Stimulated activated CD8-positive, alpha-beta memory T cell treated with anti-CD3 and anti-CD28 coated beads, Interleukin-7, amount 100 ng/mL, for 4 hours (primary cell): Measurements from ENCODE around the gene TNFSF9.
A peak's percentile ranks its signal among the peaks of the same experiment; 100 is the strongest.
"Not testable (repeated sequence)": the region's sequence is repeated elsewhere in the genome, so short reads cannot be mapped to it uniquely, and the experiment has no call there.

Source experiments
- DNase-seq, 2 donors: peaks; one replicate each; pipeline ENCODE4 v3.0.0-alpha.2; 2020; ENCODE audit warnings: low read depth in 2 of 2

The TNFSF9 gene

DNA sequence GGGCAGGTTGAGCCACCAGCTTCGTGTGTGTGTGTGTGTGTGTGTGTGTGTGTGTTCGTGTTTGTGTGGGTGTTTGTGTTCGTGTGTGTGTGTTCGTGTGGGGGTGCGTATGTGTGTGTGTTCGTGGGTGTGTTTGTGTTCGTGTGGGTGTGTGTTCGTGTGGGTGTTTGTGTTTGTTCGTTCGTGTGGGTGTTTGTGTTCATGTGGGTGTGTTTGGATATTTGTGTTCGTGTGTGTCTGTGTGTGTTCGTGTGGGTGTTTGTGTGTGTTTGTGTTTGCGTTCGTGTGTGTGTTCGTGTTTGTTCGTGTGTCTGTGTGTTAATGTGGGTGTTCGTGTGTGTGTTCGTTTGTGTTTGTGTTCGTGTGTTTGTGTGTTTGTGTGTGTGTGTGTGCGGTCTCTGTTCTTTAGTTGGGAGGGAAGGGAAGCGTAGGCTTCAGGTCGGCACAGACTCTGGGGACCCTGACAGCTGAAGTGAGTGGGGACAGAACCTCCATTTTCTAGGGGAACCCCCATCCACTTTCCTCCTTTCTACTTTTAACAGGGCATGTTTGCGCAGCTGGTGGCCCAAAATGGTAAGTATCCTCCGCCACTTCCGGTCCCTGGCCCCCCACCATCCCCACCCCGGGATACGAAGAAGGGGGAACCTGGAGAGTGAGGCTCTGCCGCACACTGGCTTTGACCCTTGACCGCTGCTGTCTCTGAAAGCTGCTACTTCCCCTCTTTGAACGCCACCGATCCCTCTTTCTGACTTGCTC, 1.6 kb downstream of the TNFSF9 start:
- DNase-seq = no peak

DNA sequence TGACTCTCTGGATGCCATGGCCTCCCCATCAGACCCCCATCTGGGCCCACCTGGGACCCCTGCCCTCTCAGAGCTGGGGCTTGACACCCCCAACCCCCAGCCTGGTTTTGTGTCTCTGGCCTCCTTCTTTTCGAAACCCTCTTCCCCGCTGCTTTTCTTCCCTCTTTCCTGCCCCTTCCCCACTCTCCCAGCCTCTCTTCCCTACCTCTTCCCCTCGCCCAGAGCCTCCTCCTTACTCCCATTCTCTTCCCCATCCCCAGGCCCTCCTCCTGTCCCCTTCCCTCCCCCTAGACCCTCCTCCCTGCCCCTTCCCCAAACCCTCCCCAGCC, 2.1 kb downstream of the TNFSF9 start:
- no peak for DNase-seq

DNA sequence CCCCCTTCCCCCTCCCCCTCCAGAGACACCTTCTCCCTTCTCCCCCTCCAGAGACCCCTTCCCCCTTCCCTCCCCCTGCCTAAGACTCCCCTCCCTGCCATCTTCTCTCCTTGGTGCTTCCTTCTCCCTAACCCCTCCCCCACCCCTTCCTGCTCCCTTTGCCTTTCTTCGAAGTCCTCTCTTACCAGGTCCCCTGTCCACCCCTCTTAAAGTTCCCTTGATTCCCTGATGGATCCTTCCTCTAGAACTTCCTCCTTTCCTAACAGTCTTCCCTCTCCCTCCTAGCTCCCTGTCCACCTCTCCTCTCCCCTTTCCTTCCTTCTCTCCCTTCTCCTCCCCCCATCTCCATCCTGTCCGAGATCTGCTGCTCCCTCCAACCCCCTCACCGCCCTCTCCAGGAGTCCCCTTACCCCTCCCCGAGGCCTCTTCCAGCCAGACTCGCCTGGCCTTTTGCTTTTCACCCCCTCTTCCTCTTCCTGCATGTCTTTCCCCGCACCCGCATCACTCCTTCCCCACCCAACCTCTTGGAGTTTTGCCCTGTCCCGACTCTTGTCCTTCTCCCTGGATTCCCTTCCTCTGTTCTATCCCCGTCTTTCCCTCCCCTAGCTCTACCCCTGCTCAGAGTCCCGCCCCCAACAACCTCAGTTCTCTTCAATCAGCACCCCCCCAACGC, 3.1 kb downstream of the TNFSF9 start:
- no peak for DNase-seq

DNA sequence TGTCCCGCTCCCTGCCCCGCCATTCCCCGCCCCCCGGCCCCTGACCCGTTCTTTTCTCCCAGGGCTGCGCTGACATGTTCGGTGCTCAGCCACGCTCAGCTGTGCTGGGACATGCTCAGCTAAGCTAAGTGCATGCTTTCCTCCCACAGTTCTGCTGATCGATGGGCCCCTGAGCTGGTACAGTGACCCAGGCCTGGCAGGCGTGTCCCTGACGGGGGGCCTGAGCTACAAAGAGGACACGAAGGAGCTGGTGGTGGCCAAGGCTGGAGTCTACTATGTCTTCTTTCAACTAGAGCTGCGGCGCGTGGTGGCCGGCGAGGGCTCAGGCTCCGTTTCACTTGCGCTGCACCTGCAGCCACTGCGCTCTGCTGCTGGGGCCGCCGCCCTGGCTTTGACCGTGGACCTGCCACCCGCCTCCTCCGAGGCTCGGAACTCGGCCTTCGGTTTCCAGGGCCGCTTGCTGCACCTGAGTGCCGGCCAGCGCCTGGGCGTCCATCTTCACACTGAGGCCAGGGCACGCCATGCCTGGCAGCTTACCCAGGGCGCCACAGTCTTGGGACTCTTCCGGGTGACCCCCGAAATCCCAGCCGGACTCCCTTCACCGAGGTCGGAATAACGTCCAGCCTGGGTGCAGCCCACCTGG, 3.7 kb downstream of the TNFSF9 start:
- DNase-seq = no peak

DNA sequence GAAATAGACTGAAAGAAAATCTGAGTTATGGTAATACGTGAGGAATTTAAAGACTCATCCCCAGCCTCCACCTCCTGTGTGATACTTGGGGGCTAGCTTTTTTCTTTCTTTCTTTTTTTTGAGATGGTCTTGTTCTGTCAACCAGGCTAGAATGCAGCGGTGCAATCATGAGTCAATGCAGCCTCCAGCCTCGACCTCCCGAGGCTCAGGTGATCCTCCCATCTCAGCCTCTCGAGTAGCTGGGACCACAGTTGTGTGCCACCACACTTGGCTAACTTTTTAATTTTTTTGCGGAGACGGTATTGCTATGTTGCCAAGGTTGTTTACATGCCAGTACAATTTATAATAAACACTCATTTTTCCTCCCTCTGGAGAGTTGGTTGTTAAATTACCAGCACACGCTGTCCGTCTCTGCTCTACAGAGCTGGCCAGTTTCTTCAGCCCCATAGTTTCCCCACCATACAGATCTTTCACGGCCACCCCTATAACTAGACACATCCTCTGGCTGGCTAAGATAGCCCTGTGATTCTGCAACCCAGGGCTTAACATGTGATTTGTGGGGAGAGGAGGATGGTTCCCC, 4.8 kb downstream of the TNFSF9 start:
- no peak for DNase-seq

DNA sequence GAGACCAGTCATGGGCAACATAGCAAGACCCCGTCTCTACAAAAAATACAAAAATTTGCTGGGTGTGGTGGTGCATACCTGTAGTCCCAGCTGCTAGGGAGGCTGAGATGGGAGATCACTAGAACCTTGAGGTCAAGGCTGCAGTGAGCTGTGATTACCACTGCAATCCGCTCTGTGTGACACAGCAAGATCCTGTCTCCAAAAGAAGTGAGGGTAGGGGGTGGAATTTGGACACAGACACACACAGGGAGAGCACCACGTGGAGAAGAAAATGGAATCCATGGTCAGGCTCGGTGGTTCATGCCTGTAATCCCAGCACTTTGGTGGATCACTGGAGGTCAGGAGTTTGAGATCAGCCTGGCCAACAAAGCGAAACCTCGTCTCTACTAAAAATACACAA, 8.7 kb downstream of the TNFSF9 start:
- DNase-seq = no peak

DNA sequence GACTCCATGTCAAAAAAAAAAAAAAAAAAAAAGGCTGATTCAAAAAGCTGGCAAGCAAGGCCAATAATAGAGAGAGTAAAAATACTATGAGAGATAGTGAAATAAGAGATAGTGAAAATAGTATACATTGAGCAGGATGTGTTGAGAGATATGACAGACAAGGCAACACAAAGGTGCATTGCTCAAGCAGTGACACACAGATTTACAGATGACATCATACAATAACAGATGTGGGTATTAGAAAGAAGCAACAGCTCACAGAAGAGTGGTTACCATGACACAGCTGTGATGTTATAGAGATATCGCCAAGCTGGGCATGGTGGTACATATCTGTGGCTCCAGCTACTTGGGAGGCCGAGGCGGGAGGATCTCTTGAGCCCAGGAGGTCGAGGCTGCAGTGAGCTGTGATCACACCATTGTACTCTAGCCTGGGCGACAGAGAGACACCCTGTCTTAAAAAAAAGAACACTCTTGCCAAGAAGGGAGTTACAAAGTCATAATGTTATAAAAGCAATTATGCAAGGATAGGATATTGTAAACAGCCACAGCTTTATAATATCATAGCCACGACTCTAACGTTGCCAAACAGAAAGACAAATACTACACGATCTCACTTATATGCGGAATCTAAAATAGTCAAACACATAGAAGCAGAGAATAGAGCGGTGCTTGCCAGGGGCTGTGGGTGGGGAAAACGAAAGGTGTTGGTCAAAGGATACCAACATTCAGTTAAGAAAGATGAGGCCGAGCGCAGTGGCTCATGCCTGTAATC, 10.3 kb downstream of the TNFSF9 start:
- no peak for DNase-seq

DNA sequence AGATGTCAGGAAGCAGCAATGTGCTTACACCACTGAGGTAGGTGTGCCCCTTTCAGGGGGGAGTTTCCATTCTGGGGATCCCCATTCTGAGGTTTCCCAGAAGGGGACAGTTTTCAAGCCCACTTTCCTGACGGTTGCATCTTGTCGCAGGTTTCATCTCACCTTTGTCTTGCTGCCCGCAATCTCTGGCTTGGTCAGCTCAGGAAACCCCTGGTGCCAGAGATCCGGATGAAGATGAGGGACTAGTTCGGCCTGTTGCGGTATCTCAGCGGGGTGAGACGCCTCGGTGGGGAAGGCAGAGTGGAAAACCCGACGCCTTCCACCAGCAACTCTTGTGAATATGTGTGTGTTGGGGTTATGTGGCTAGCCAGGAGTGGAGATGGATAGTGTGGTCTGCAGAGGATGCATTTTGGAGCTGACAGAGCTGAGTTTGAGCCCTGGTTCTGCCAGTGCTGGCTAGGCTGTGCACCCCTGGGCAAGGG, 13.1 kb downstream of the TNFSF9 start:
- no peak for DNase-seq

DNA sequence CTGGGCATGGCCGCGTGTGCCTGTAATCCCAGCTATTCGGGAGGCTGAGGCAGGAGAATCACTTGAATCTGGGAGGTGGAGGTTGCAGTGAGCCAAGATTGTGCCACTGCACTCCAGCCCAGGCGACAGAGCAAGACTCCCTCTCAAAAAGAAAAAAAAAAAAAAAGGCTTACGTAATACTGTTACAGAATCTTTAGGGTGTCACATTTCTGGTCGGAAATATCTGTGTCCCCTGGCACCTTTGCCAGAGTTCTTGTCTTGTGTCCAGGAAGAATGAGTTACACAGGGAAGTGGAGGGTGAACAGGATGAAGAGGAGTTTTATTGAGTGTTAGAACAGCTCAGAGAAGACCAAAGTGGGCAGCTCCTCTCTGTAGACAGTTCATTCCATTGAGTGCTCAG, 19.9 kb downstream of the TNFSF9 start:
- DNase-seq = not testable (repeated sequence)

DNA sequence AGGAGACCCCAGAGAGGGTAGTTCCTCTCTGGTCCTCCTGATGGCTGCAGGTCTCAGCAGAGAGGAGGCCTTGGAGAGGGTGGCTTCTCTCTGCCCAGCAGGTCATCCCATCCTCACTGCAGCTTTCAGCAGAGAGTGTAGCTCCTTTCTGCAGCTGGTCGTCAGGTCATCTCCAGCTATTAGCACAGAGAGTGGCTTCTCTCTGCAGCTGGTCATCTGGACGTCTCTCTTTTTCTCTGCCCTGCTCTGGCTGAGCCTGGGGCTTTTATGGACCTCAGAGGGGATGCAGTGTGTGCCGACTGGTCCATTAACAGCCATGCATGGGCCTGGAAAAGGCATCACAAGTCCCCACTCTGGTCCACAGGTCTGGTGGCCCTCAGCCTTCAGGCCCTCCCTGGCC, 20.3 kb downstream of the TNFSF9 start:
- no peak for DNase-seq

DNA sequence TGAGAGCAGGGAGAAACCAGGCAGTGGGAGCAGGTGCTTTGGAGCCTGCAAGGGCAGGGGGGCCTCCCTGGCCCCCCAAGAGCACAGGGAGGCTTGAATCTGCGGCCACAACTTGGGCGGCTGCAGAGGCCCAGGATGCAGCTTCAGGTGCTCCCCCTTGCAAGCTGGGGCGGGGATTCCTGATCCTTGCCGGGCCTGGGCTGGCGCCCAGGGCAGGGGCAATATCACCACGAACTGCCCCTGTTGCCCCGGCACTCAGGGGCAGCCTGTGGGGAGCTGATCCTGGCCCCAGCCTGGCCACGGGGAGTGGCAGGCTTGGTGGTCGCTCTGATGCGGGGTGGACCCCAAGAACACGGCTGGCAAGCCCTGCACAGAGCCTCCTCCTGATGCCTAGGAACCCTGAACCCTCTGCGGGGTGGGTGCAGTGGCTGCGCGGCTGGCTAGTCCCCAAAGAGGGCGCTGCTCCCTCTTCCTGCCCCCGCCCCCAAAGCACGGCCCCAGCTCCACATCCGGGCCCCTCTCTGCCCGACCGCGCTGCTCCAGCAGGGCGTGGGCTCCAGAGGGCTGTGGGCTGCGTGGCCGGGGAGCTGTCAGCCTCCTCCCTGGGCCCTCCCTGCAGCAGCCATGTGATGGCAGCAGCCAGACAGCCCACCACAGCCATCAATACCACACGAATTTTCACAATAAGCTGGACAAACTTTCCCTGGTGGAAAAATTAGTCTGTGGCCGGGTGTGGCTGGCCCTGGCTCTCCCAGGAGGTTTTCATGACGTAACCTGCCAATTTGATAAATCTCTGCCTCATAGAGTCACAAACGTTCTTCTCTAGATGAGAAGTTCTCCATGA, 21.0 kb downstream of the TNFSF9 start:
- DNase-seq = peak; percentile 48 to 60

DNA sequence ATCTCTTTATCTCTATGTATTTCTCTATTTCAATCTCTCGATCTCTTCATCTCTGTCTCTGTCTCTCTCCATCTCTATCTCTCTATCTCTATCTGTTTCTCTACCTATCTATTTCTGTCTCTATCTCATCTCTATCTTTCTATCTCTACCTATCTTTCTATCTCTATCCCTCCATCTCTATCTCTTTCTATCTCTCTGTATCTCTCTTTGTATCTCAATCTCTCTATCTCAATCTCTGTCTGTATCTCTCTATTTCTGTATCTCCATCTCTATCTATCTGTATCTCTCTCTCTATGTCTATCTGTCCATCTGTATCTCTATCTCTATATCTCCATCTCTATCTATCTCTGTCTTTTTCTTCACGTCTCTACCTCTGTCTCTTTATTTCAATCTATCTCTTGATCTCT, 25.2 kb downstream of the TNFSF9 start:
- no peak for DNase-seq

DNA sequence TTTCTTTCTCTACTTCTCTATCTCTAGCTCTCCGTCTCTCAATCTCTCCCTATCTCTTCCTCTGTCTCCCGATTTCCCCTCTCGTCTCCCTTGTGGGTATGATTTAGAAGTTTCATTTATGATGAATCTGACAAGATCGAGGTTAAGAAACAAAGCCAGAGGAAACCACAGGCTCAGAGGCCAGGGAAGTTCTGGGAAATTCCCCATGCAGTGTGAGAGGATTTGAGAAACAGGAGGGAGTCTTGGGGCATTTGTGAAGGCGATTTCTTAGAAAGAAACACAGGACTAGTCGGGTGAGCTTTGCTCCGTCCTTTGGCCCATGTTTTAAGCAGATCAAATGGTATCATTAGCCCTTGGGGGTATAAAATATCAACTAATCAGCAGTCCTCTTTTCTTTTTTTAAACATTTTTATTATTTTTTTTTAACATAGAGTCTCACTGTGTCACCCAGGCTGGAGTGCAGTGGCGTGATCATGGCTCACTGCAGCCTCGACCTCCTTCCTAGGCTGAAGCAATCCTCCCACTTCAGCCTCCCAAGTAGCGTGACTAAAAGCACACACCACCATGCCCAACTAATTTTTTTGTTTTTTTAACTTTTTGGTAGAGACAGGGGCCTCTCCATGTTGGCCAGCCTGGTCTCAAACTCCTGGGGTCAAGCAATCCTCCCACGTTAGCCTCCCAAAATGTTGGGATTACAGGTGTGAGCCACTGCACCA, 25.8 kb downstream of the TNFSF9 start:
- DNase-seq = no peak

DNA sequence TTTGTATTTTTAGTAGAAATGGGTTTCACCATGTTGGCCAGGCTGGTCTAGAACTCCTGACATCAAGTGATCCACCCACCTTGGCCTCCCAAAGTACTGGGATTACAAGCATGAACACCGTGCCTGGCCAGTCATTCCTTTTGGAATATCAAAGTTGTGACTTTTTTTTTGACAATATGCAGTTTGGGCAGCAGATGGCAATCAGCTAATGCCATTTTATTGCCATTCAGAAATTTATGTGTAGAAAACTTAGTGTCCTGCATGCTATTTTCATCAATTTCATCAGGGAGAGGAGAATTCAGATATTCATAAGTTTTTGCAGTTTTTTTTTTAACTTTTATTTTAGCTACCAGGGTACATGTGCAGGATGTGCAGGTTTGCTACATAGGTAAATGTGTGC, 31.6 kb downstream of the TNFSF9 start:
- DNase-seq = not testable (repeated sequence)

DNA sequence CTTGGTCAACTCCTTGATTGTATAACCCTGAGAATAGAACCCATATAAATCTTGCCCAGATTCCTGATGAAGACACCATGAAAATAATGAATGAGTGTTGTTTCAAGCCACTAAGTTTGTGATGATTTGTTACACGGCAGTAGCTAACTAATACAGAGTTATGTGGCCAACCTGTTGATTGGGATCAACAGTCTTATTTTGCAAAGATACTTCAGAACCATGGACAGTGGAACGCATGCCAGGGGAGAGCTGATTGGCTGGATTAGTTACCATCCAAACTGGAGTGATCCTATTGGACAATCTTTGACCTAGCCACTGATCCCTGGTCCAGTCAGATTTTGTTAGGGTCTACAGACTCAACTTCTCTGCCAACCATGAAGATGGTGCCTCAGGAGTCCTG, 33.6 kb downstream of the TNFSF9 start:
- no peak for DNase-seq

DNA sequence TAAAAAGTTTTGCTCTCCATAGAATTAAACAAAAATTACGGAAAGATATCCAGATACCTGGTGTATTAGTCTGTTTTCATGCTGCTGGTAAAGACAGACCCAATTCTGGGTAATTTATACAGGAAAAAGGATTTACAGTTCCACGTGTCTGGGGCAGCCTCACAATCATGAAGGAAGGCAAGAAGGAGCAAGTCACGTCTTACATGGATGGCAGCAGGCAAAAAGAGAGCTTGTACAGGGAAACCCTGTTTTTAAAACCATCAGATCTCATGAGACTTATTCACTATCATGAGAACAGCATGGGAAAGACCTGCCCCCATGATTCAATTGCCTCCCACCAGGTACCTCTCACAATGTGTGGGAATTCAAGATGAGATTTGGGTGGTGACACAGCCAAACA, 35.9 kb downstream of the TNFSF9 start:
- not testable (repeated sequence) for DNase-seq

DNA sequence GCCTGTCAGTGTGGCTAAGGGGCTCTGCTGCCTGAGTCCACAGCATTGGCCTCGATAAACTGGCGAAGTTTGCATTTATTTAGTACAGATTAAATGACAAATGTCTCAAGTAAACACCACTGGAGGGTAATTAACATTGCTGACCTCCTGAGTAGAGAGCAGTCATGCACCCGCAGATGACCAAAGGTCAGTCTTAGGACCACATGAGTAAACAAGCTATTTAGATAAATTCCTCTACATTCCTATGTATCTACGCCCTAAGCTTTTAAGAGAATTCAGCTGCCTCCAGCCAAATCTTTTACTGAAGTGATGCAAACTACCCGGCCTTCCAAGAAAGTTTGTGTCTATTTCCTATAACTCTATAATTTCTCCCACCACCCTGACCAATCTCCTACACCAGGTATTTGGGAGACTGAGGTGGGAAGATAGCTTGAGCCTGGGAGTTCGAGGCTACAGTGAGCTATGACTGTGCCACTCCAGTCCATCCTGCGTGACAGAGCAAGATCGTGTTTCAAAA, 37.2 kb downstream of the TNFSF9 start:
- DNase-seq = no peak

DNA sequence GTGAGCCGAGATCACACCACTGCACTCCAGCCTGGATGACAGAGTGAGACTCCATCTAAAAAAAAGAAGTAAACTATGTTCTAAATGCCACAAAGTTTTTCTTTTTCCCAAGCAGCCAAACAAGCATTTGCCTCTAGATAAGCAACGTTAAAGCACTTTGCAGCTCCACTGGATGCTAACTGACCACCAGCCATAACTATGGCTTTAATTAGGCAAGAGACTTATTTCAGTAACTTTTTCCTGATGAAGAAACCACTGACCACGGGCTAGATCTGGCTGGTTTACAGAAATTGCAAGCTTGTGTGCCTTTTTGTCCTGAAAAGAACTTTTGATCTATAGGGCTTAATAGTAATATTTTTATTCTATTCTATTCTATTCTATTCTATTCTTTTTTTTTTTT, 38.0 kb downstream of the TNFSF9 start:
- DNase-seq = no peak

DNA sequence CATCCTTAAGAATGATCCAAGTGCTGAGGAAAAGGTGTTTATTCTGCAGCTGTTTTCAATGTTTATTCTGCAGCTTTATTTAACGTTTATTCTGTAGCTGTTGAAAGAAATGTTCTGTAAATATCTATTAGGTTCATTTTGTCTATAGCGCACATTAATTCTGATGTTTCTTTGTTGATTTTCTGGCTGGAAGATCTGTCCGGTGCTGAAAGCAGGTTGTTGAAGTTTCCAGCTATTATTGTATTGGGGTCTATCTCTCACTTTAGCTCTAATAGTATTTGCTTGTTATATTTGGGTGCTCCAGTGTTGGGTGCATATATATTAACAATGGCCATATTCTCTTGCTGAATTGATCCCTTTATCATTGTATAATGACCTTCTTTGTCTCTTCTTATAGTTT, 39.9 kb downstream of the TNFSF9 start:
- DNase-seq = no peak

DNA sequence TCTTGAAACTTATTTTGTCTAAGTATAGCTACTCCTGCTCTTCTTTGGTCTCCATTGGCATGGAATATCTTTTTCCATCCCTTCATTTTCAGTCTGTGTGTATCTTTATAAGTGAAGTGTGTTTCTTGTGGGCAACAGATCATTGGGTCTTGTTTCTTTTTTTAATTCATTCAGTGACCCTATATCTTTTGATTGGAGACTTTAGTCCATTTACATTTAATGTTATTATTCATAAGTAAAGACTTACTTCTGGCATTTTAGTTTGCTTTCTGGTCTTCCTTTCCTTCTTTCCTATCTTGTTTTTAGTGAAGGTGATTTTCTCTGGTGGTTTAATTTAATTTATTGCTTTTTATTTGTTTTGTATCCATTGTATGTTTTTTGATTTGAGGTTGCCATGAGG, 40.3 kb downstream of the TNFSF9 start:
- no peak for DNase-seq
